ENCODE data around the gene ALK.
A peak's percentile ranks its signal among the peaks of the same experiment; 100 is the strongest.

The ALK gene

DNA sequence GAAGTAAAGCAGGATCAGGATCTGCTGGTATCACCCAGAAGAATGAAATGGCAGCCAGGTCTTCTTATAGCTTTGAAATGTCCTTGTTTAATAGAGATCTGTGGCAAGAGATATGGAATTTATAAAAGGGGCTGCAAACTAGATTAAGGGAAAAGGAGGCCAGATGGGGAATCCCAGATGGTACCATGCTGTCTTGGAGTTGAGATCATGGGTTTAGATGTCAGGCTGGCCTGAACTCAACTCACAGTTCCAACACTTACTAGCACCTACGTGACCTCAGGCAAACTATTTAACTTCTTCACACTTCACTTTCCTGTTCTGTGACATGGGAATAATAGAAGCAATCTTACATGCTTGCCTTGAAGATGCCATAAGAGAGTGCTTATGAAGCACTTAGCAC is 188.2 kb downstream of the ALK start:
- Histone ChIP-seq H3K4me3 (ENCODE audit: low read length) (no peak overlapping the region), H3K9ac (ENCODE audit: low read depth, low read length) (no peak overlapping the region), H3K27ac (ENCODE audit: low read depth, low read length) (no peak overlapping the region), H3K9me3 (ENCODE audit: insufficient read depth, low read depth, low read length) (no peaks in the 10 kb centered on the region), H3K36me3 (ENCODE audit: insufficient read depth, low read length) (no peaks in the 10 kb centered on the region), H3K27me3 (ENCODE audit: insufficient read depth, low read length) (no peaks in the 10 kb centered on the region), H3K4me1 (ENCODE audit: insufficient read depth, low read length) (no peaks in the 10 kb centered on the region)
- 100% methylated on average over 1 of the region's 1 CpG for WGBS

DNA sequence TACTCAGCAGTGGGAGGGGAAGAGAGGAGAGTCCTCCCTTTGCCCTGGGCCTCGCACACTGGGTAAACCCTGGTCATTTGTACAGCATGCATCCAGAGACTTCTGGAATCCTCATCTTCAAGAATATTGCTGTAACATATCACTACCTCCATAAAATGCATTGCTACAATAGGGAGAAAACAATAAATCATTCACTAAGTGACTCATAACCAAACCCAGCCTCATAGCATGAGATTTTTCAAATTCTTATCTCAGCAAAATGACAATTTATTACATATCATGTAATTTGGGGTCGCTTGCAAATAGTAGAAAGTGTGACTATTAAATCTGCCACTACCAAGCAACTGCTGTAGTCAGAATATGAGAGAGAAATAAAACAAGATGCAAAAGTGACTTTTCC is 189.4 kb downstream of the ALK start:
- H3K4me1 ChIP-seq (ENCODE audit: insufficient read depth, low read length), result no peaks in the 10 kb centered on the region
- H3K27ac ChIP-seq (ENCODE audit: low read depth, low read length), result no peak overlapping the region
- no peak overlapping the region for H3K9ac ChIP-seq (ENCODE audit: low read depth, low read length)
- H3K9me3 ChIP-seq (ENCODE audit: insufficient read depth, low read depth, low read length), result no peaks in the 10 kb centered on the region
- no peaks in the 10 kb centered on the region for H3K36me3 ChIP-seq (ENCODE audit: insufficient read depth, low read length)
- no peaks in the 10 kb centered on the region for H3K27me3 ChIP-seq (ENCODE audit: insufficient read depth, low read length)
- WGBS, result 100% methylated on average over 1 of the region's 2 CpGs
- H3K4me3 ChIP-seq (ENCODE audit: low read length), result no peak overlapping the region

DNA sequence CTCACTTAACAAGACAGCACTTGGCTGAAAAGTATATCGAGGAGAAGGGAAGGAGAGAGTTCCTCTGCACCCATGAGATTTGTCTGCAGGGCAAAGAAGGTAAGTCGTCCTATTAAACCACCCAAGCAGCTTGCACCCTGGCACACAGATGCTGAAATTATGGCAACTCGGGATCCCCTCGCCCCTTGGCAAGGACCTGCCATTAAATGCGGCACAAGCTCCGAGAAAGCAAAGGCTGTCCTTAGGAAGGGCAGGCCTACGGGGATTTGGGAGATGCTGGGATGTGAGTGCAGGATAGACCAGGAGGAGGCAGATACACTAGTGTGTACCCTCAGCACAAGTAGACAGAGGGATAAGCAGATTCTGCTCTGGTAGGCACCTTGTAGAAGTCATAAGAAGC is 191.5 kb downstream of the ALK start:
- H3K9me3 ChIP-seq (ENCODE audit: insufficient read depth, low read depth, low read length), result no peaks in the 10 kb centered on the region

DNA sequence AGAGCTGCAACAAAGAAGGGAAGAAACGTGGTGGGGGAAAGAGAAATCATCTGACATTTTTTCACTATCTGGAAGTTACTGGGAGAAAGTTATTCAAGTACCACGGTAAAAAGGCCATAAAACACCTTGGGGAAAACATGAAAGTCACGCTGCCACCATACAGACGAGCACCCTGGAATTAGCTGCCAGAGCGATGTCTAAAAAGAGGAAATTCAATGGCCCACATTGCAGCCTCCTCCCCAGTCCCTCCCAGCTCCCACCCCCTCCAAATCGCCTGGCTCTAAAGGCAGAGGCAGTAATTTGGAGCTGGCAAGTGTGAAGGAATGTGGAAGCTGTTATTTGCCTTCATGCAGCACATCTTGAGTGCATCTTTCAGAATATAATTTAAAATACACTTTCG is 192.0 kb downstream of the ALK start:
- H3K4me1 ChIP-seq (ENCODE audit: insufficient read depth, low read length), result no peaks in the 10 kb centered on the region
- no peaks in the 10 kb centered on the region for H3K36me3 ChIP-seq (ENCODE audit: insufficient read depth, low read length)
- 85% methylated on average over 5 of the region's 7 CpGs for WGBS
- H3K27me3 ChIP-seq (ENCODE audit: insufficient read depth, low read length), result no peaks in the 10 kb centered on the region
- no peak overlapping the region for H3K9ac ChIP-seq (ENCODE audit: low read depth, low read length)
- no peaks in the 10 kb centered on the region for H3K9me3 ChIP-seq (ENCODE audit: insufficient read depth, low read depth, low read length)
- H3K27ac ChIP-seq (ENCODE audit: low read depth, low read length), result no peak overlapping the region
- H3K4me3 ChIP-seq (ENCODE audit: low read length), result no peak overlapping the region

More for the DNA sequence above, 191.5 kb downstream of the ALK start:
- WGBS, result 93% methylated on average over 7 of the region's 7 CpGs
- H3K27ac ChIP-seq (ENCODE audit: low read depth, low read length), result no peak overlapping the region
- H3K4me3 ChIP-seq (ENCODE audit: low read length), result no peak overlapping the region
- no peak overlapping the region for H3K9ac ChIP-seq (ENCODE audit: low read depth, low read length)
- no peaks in the 10 kb centered on the region for H3K36me3 ChIP-seq (ENCODE audit: insufficient read depth, low read length)
- no peaks in the 10 kb centered on the region for H3K4me1 ChIP-seq (ENCODE audit: insufficient read depth, low read length)
- H3K27me3 ChIP-seq (ENCODE audit: insufficient read depth, low read length), result no peaks in the 10 kb centered on the region

DNA sequence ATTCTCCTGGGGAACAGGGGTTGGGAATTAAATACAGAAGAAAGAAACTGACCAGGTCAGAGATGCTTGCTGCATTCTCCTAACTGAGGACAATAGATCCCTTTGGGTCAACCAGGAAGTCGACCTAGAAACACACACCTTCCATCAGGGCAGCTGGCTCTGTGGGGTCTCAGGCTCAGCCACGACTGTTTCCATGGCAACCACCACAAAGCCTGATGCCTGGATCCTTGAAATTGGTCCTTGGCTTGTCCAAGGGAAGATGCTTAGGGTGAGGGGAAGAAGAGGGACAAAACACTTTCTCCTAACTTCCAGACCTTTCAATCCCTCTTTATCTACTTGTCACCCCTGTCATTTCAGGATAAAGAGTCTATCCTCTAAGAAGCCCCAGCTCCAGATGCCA is 194.4 kb downstream of the ALK start:
- WGBS, result 87% methylated on average over 2 of the region's 2 CpGs
- no peak overlapping the region for H3K27ac ChIP-seq (ENCODE audit: low read depth, low read length)
- H3K9ac ChIP-seq (ENCODE audit: low read depth, low read length), result no peak overlapping the region
- H3K27me3 ChIP-seq (ENCODE audit: insufficient read depth, low read length), result no peaks in the 10 kb centered on the region
- H3K36me3 ChIP-seq (ENCODE audit: insufficient read depth, low read length), result no peaks in the 10 kb centered on the region
- no peaks in the 10 kb centered on the region for H3K4me1 ChIP-seq (ENCODE audit: insufficient read depth, low read length)
- no peak overlapping the region for H3K4me3 ChIP-seq (ENCODE audit: low read length)
- H3K9me3 ChIP-seq (ENCODE audit: insufficient read depth, low read depth, low read length), result no peaks in the 10 kb centered on the region

GRCh38 chr2:29725610-29726009 is 195.8 kb downstream of the ALK start:
- no peak overlapping the region for H3K4me3 ChIP-seq (ENCODE audit: low read length)
- WGBS, result 48% methylated on average over 2 of the region's 2 CpGs

GRCh38 chr2:29724282-29724681 is 197.1 kb downstream of the ALK start:
- H3K27me3 ChIP-seq (ENCODE audit: insufficient read depth, low read length), result no peaks in the 10 kb centered on the region
- no peaks in the 10 kb centered on the region for H3K9me3 ChIP-seq (ENCODE audit: insufficient read depth, low read depth, low read length)
- H3K27ac ChIP-seq (ENCODE audit: low read depth, low read length), result no peak overlapping the region
- H3K36me3 ChIP-seq (ENCODE audit: insufficient read depth, low read length), result no peaks in the 10 kb centered on the region
- 98% methylated on average over 3 of the region's 3 CpGs for WGBS
- H3K4me3 ChIP-seq (ENCODE audit: low read length), result no peak overlapping the region
- H3K9ac ChIP-seq (ENCODE audit: low read depth, low read length), result no peak overlapping the region
- H3K4me1 ChIP-seq (ENCODE audit: insufficient read depth, low read length), result peaks cover 9% of the 10 kb centered on the region

More at GRCh38 chr2:29725610-29726009, 195.8 kb downstream of the ALK start:
- no peaks in the 10 kb centered on the region for H3K9me3 ChIP-seq (ENCODE audit: insufficient read depth, low read depth, low read length)
- H3K4me1 ChIP-seq (ENCODE audit: insufficient read depth, low read length), result no peaks in the 10 kb centered on the region
- no peak overlapping the region for H3K9ac ChIP-seq (ENCODE audit: low read depth, low read length)
- H3K27ac ChIP-seq (ENCODE audit: low read depth, low read length), result no peak overlapping the region
- H3K27me3 ChIP-seq (ENCODE audit: insufficient read depth, low read length), result no peaks in the 10 kb centered on the region
- H3K36me3 ChIP-seq (ENCODE audit: insufficient read depth, low read length), result no peaks in the 10 kb centered on the region

DNA sequence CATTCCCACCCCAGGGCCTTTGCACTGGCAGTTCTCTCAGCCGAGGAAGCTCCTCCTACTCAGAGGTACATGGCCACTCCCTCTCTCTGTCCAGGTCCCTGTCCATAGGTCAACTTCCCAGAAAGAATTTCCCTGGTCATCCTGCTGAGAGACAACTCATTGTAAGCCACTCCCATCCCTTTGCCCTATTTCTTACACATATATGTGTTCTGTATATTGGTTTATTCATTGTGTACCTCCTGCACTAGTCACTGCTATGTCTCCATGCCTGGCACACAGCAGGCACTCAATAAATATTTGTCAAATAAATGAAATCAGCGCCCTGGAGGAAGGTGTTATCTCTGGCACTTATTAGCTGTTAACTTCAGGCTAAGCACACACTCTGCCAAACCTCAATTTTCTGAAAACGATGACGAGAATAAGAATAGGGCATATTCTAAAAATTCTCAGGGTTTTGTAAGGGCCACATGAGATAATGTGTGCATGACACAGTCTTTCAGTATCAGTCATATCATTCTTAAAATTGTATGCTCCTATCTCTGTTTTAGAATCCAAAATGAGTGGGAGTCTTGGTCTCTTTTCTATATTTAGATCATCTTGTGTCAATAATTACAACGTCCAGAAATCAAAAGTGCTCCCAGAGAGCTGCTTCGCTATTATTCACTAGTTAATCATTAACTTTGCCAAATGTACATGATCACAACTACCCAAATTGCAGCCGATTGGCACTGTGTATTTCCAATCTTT is 198.0 kb downstream of the ALK start:
- no peaks in the 10 kb centered on the region for H3K36me3 ChIP-seq (ENCODE audit: insufficient read depth, low read length)
- peaks cover 17% of the 10 kb centered on the region for H3K4me1 ChIP-seq (ENCODE audit: insufficient read depth, low read length)
- no peak overlapping the region for H3K4me3 ChIP-seq (ENCODE audit: low read length)
- WGBS, result 82% methylated on average over 7 of the region's 7 CpGs
- H3K9me3 ChIP-seq (ENCODE audit: insufficient read depth, low read depth, low read length), result no peaks in the 10 kb centered on the region
- no peaks in the 10 kb centered on the region for H3K27me3 ChIP-seq (ENCODE audit: insufficient read depth, low read length)
- H3K27ac ChIP-seq (ENCODE audit: low read depth, low read length), result no peak overlapping the region
- H3K9ac ChIP-seq (ENCODE audit: low read depth, low read length), result no peak overlapping the region

GRCh38 chr2:29719639-29720038 is 201.7 kb downstream of the ALK start:
- Histone ChIP-seq H3K9me3 (ENCODE audit: insufficient read depth, low read depth, low read length) (no peaks in the 10 kb centered on the region), H3K4me1 (ENCODE audit: insufficient read depth, low read length) (peaks cover 24% of the 10 kb centered on the region), H3K4me3 (ENCODE audit: low read length) (no peak overlapping the region), H3K27ac (ENCODE audit: low read depth, low read length) (no peak overlapping the region), H3K36me3 (ENCODE audit: insufficient read depth, low read length) (no peaks in the 10 kb centered on the region), H3K9ac (ENCODE audit: low read depth, low read length) (no peak overlapping the region), H3K27me3 (ENCODE audit: insufficient read depth, low read length) (no peaks in the 10 kb centered on the region)
- WGBS, result 86% methylated on average over 3 of the region's 3 CpGs

GRCh38 chr2:29718076-29718686 is 203.2 kb downstream of the ALK start:
- Histone ChIP-seq H3K27ac (ENCODE audit: low read depth, low read length) (peak overlapping the region; percentile 39; the same call in 1 of the 2 replicates), H3K9ac (ENCODE audit: low read depth, low read length) (no peak overlapping the region), H3K4me1 (ENCODE audit: insufficient read depth, low read length) (peaks cover 24% of the 10 kb centered on the region), H3K27me3 (ENCODE audit: insufficient read depth, low read length) (no peaks in the 10 kb centered on the region), H3K9me3 (ENCODE audit: insufficient read depth, low read depth, low read length) (no peaks in the 10 kb centered on the region), H3K4me3 (ENCODE audit: low read length) (no peak overlapping the region), H3K36me3 (ENCODE audit: insufficient read depth, low read length) (no peaks in the 10 kb centered on the region)
- WGBS, result 56% methylated on average over 5 of the region's 5 CpGs

GRCh38 chr2:29715655-29716054 is 205.7 kb downstream of the ALK start:
- WGBS, result 86% methylated on average over 3 of the region's 3 CpGs
- no peak overlapping the region for H3K9ac ChIP-seq (ENCODE audit: low read depth, low read length)
- H3K4me3 ChIP-seq (ENCODE audit: low read length), result no peak overlapping the region
- no peaks in the 10 kb centered on the region for H3K36me3 ChIP-seq (ENCODE audit: insufficient read depth, low read length)
- no peaks in the 10 kb centered on the region for H3K27me3 ChIP-seq (ENCODE audit: insufficient read depth, low read length)
- peaks cover 24% of the 10 kb centered on the region for H3K4me1 ChIP-seq (ENCODE audit: insufficient read depth, low read length)
- no peak overlapping the region for H3K27ac ChIP-seq (ENCODE audit: low read depth, low read length)
- no peaks in the 10 kb centered on the region for H3K9me3 ChIP-seq (ENCODE audit: insufficient read depth, low read depth, low read length)

All from HUES64 (cell line).